22Rv1 (cell line): ENCODE measurements around the gene LSM14A.

Experiments
- ZFX ChIP-seq: fragments of 450-650 bp; IDR thresholded peaks from 2 replicates; pipeline ENCODE4 v1.6.1; 2017; ENCODE audit warnings: antibody characterized with exemption, borderline replicate concordance
- TF ChIP-seq, protein P1 (sequence below): fragments of 450-650 bp; IDR thresholded peaks from 2 replicates; pipeline ENCODE4 v1.5.1; 2017; ENCODE audit warnings: mild to moderate bottlenecking

DNA sequence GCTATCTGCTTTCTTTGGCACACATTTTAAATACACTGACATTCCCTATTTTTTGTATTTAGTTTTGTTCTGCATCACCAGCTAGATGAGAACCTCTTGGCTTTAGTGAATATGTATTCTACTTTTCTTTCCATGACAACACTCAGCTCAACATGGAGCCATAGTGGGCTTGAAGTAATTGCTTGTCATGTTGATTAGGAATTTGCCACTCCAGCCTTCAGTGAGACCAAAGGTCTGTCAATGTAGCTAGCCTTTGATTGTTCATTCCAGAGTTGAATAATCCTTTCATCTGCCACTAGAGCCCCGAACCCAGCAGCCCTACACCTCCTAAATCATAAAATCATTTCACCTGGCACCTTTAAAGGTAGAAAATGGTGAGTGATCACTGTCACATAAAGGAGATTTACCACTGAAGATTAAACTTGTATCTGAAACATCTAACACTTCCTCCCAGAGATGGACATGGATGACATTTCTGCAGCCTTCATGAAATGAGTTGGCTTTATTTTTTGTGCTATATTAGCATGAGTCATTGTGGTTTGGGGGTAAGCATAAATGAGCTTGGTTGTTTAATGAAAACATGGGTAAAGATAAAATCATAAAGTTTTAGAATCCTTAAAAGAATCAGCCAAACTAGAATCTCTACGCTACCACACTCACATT, 52.8 kb downstream of the LSM14A start:
- TF ChIP-seq, protein P1, sequence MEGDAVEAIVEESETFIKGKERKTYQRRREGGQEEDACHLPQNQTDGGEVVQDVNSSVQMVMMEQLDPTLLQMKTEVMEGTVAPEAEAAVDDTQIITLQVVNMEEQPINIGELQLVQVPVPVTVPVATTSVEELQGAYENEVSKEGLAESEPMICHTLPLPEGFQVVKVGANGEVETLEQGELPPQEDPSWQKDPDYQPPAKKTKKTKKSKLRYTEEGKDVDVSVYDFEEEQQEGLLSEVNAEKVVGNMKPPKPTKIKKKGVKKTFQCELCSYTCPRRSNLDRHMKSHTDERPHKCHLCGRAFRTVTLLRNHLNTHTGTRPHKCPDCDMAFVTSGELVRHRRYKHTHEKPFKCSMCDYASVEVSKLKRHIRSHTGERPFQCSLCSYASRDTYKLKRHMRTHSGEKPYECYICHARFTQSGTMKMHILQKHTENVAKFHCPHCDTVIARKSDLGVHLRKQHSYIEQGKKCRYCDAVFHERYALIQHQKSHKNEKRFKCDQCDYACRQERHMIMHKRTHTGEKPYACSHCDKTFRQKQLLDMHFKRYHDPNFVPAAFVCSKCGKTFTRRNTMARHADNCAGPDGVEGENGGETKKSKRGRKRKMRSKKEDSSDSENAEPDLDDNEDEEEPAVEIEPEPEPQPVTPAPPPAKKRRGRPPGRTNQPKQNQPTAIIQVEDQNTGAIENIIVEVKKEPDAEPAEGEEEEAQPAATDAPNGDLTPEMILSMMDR = no peak
- TF ChIP-seq ZFX = no peak
